ENCODE measurements around the gene MCC.

Gene MCC

GRCh38 chr5:113216545-113216944 lies 271.7 kb downstream of the MCC start:
- DNase-seq: no peak

GRCh38 chr5:113215401-113216060 lies 272.7 kb downstream of the MCC start:
- no peak for DNase-seq

- no peak for DNase-seq
Observed at GRCh38 chr5:113214606-113215323, 273.5 kb downstream of the MCC start.

- peak; percentile 38 for DNase-seq
Observed at GRCh38 chr5:113213551-113214425, 274.5 kb downstream of the MCC start.

- DNase-seq: peak; percentile 54
Observed at GRCh38 chr5:113212244-113212920, 275.9 kb downstream of the MCC start.

GRCh38 chr5:113209498-113209897 lies 278.8 kb downstream of the MCC start:
- DNase-seq: no peak

GRCh38 chr5:113205807-113206206 lies 282.4 kb downstream of the MCC start:
- peak; percentile 25 for DNase-seq

GRCh38 chr5:113205323-113205722 lies 282.9 kb downstream of the MCC start:
- DNase-seq: peak; percentile 65

GRCh38 chr5:113204525-113205161 lies 283.6 kb downstream of the MCC start:
- no peak for DNase-seq

- no peak for DNase-seq
Observed at GRCh38 chr5:113203916-113204315, 284.3 kb downstream of the MCC start.

GRCh38 chr5:113202746-113203716 lies 285.2 kb downstream of the MCC start:
- DNase-seq: peak; percentile 9

GRCh38 chr5:113202287-113202686 lies 286.0 kb downstream of the MCC start:
- DNase-seq: no peak

- DNase-seq: no peak
Observed at GRCh38 chr5:113201715-113202114, 286.5 kb downstream of the MCC start.

GRCh38 chr5:113199122-113199905 lies 288.9 kb downstream of the MCC start:
- peak; percentile 16 for DNase-seq

GRCh38 chr5:113197456-113198200 lies 290.6 kb downstream of the MCC start:
- no peak for DNase-seq

- DNase-seq: no peak
Observed at GRCh38 chr5:113195771-113196170, 292.5 kb downstream of the MCC start.

- DNase-seq: no peak
Observed at GRCh38 chr5:113195251-113195650, 293.0 kb downstream of the MCC start.

GRCh38 chr5:113194591-113194990 lies 293.7 kb downstream of the MCC start:
- DNase-seq: no peak

GRCh38 chr5:113194125-113194524 lies 294.1 kb downstream of the MCC start:
- DNase-seq: no peak
